GM13976 (cell line): Measurements from ENCODE around the gene TPCN2.

Experiments used
- DNase-seq: peaks from one replicate; pipeline ENCODE4 v3.0.0; 2012; ENCODE audit warnings: low spot score
- in situ Hi-C: fragments of 300-500 bp; cut with MboI; formaldehyde crosslinking; loops from one replicate; pipeline ENCODE4 v1.12.0; 2022; ENCODE audit warnings: low sequenced_read_pairs, mixed read lengths, inconsistent platforms; ENCODE audit not compliant: unreplicated experiment
- TF ChIP-seq, protein P1 (sequence below): IDR thresholded peaks from 2 replicates; pipeline ENCODE4 v1.5.1; 2012; ENCODE audit warnings: borderline replicate concordance, mild to moderate bottlenecking; ENCODE audit not compliant: insufficient read depth; ENCODE audit errors: extremely low read depth, missing control alignments, control extremely low read depth

Gene TPCN2

DNA sequence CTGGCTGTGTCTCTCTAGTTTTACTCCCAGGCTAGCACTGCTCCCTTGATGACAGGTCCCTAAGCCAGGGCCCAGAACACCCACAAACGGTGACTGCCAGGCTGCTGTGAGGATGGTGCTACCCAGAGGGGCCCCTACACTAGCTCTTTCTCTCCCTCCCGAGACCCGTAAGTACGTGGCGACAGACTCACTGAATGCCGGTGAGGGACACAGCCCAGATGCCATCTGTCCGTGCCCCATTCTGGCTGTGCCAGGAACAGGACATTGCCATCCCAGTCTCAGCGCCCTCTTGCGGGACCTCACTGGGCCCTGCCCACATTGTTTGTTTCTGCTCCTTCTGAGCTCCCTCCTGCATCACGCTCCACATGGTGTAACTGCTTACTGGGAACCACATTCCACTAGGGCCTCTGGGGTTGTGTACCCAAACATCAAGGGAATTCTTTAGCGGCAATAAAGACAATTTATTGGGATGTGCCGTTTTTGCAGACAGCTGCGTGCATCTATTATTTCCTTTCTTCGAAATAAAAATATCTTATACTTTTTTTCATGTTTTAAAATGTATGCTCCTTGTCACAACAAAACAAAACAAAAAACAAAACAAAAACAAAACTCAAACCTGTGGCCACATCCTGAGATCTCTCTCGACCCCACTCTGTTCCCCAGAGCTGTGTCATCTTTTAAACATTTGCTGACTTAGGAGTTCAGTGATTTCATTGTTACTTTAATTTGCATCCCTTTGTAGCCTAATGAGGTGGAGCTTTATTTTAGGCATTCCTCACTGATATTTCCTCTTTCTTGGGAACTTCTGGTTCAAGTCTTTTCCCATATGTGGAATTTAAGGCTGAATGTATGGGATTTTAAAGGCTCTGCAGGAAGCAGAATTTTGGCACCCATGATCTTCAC is 4.4 kb upstream of the TPCN2 start:
- no peak for DNase-seq
- in situ Hi-C loops: no loop called here
- TF ChIP-seq, protein P1, sequence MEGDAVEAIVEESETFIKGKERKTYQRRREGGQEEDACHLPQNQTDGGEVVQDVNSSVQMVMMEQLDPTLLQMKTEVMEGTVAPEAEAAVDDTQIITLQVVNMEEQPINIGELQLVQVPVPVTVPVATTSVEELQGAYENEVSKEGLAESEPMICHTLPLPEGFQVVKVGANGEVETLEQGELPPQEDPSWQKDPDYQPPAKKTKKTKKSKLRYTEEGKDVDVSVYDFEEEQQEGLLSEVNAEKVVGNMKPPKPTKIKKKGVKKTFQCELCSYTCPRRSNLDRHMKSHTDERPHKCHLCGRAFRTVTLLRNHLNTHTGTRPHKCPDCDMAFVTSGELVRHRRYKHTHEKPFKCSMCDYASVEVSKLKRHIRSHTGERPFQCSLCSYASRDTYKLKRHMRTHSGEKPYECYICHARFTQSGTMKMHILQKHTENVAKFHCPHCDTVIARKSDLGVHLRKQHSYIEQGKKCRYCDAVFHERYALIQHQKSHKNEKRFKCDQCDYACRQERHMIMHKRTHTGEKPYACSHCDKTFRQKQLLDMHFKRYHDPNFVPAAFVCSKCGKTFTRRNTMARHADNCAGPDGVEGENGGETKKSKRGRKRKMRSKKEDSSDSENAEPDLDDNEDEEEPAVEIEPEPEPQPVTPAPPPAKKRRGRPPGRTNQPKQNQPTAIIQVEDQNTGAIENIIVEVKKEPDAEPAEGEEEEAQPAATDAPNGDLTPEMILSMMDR: peak; percentile 34

DNA sequence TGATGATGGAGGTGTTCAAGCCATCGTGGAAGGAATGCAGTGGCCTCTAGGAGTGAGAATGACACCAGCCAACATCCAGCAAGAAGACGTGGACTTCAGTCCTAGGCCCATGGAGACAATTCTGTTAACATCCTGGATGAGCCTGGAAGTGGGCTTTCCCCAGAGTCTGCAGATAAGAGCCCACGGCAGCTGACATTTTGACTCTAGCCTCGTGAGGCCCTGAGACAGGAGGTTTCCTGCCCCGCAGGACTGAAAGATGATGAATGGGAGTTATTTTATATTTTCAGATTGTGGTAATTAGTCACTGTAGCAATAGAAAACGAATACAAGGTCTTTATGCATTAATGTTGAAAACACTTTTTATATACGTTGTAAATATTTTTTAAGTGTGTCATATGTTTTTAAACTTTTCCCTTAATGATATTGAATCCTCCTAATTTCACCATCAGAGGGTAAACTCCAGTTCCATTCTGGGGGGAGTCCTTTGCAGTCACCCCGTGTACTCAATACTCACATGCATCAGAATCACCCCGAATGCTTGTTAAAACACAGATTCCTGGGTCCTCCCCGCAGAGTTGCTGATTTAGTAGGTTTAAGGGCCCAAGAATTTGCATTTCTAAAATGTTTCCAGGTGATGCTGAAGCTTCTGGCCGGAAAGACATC is 570 bp upstream of the TPCN2 start:
- no peak for DNase-seq
- in situ Hi-C loops: no loop called here

DNA sequence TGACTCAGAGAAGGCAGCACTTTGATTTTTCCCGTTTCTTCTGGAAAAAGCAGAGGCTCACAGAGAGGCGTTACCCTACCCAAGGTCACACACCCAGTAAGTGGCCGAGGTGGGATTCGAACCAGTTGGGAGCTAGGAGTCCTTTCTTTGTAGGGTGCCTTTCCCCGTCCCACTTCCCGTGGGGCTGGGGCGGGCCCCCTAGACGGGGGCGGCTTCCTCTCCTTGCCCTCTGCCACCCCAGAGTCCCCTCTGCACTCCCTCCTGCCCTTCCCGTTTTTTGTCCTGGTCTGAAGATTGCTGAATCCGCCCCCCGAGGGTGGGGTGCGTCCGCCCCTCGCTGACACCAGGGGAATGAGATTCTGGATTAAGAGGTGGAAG is 747 bp downstream of the TPCN2 start:
- in situ Hi-C loops: no loop called here
- TF ChIP-seq, protein P1: no peak
- DNase-seq: no peak

More for the DNA sequence above, 570 bp upstream of the TPCN2 start:
- TF ChIP-seq, protein P1: no peak

DNA sequence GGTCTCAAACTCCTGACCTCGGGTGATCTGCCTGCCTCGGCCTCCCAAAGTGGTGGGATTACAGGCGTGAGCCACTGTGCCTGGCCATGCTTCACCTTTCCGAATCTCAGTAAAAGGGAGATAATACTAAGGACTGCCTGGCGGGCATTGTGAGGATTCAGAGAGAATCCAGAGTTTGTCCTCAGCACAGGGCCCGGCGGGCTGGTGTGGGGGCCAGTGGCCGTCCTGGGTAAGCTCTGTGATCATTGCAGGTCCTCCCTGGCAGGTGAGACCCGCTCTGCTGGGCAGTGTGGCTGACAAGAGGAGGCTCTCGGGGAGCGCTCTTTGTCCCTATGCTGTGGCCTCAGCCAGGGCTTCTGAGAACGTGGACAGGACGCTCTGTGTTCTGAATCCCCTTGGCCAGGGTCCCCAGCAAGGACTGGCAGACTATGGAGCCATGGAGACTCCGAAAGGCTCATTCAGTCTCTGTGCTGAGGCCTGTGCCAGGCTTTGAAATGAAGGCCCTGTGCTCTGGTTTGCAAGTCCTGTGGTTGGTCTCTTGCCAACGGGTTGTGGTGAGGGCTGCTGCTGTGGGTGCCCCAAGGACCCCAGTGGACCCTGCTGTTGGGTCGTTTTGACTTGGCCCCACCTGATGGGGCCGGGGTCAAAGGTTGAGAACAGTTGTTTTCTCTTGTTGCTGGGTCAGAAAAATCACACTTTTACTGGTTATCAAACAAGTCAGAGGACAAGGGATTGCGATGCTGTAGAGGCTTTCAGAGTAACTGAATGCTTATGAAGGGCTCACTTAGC is 2.1 kb downstream of the TPCN2 start:
- in situ Hi-C loops: no loop called here
- DNase-seq: no peak
- TF ChIP-seq, protein P1: no peak

DNA sequence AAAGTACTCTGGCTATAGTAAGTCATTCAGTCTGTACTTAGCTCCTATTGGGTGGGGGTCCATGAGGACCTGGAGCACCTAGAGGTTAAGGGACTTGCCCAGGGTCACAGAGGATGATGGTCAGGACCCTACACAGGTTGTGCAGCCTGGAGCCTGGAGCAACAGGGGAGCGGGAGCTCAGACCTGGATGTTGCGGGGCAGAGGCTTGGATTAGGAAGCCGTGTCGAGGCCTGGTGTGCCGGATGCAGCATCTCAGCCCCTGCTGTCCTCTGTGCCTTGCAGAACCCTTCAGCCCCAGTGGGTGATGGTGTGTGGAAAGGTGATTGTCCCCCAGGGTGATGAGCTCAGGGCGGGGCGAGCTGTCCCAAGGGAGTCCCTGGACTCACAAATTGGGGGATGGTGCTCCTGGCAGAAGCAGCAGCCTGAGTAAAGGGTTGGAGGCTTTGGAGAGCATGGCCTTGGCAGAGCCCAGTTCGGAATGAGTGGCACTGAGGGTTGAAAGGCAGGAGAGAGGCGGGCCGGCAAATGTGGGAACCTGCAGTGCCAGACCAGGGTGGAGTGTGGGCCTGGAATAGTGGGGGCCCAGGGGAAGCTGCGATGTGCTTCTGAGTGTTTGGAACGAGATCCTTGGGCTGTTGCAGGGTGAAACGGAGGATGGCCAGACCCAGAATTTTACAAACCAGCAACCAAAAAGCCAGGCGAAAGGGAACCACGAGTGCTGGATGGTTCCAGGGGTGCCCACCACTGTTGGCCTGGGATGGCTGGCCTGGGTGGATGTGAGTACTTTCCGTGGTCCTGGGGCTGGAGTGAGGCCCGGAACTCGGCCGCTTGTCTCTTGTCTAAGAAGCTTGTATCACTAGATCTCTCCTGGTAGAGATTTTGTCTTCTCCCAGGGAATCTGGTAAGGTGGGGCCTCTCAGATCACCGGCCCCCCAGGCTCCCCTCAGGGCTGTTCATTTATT is 2.9 kb downstream of the TPCN2 start:
- TF ChIP-seq, protein P1: no peak
- DNase-seq: no peak
- in situ Hi-C loops: no loop called here
